Measurements from ENCODE around the gene LAT. TPM values are rescaled to one million over a fixed set of nuclear protein-coding genes. Genes with fewer than 3 reads are reported as not detected.
"Not testable (repeated sequence)": the region's sequence is repeated elsewhere in the genome, so short reads cannot be mapped to it uniquely, and the experiment has no call there.

LAT gene
- total and polyA plus RNA-seq, 2 of the 4 experiments (the other 2 are of a cell fraction) = 0.18 to 7.4 TPM

DNA sequence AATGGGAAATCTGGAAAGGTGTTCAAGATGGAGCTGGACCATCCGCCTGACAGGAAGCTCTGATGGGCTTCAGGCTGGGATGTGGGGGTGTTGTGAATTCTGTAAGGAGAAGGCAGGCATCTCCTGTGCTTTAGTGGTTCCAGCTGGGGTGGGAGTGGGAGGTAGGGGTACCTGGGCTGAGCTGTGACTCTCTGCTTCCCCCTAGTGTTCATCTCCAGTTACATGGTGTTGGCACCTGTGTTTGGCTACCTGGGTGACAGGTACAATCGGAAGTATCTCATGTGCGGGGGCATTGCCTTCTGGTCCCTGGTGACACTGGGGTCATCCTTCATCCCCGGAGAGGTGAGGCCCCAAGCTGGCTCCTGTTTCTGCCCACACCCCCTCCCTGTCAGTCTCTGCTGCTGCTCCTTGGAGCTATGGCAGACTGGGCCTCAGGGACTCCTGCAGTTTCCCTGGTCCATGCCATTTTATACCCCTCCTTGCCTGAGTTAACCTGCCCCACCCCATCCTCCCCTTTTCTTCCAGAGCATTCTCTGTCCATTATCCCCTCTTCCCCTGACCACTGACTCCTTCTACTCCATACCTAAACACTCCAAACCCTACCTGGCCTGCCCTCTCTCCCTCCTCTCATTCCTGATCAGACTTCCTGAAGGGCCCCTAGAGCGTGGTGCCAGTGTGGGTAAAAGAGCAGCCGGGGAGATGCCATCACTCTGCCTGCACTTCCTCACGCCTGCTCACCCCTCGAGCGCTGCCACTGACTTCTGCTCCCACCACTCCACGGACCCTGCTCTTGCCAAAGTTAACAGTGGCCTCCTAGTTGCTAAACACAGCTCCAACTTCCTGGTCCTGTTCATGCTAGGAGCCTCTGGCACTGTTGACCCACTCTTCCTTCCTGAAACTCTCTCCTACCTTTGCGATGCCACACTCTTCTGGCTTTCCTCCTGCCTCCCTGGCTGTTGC, 6.9 kb upstream of the LAT start:
- no peak overlapping the region for H2BK5ac ChIP-seq (ENCODE audit: low read depth, low read length, poor library complexity, severe bottlenecking)
- H3K9me3 ChIP-seq (ENCODE audit: control insufficient read depth, insufficient read depth, low read length) = no peaks in the 10 kb centered on the region; the same call in 1 of the 2 replicates
- H4K8ac ChIP-seq (ENCODE audit: low read depth in 2 of 2, low read length in 2 of 2) = no peak overlapping the region
- no peak for DNase-seq
- H3K18ac ChIP-seq (ENCODE audit: low read depth, low read length) = no peak overlapping the region
- peaks cover 17 to 52% of the 10 kb centered on the region in 2 experiments for H3K79me1 ChIP-seq (ENCODE audit: low read depth in 1 of 2, low read length in 2 of 2)
- H4K91ac ChIP-seq (ENCODE audit: insufficient read depth, low read depth, low read length) = no peak overlapping the region
- H3K27ac ChIP-seq (ENCODE audit: insufficient read depth, low read length) = no peak overlapping the region
- peaks cover 35% of the 10 kb centered on the region for H3K36me3 ChIP-seq (ENCODE audit: control insufficient read depth, insufficient read depth, low read length)
- no peak overlapping the region for H3K23ac ChIP-seq (ENCODE audit: low read depth, low read length)
- POLR2A ChIA-PET (ENCODE audit: unreplicated experiment) = interaction anchor here (0.5 kb wide), 1 partner anchor 38 kb away, joined by 4 read pairs; no protein-coding TSS in a partner anchor
- peak overlapping the region; percentile 49 for H2AK9ac ChIP-seq (replicated peaks; ENCODE audit: low read depth, low read length, poor library complexity)
- no peak overlapping the region for H2BK20ac ChIP-seq (ENCODE audit: low read depth, low read length)
- no peaks in the 10 kb centered on the region for H3K4me1 ChIP-seq (ENCODE audit: control insufficient read depth, insufficient read depth, low read length)
- H4K5ac ChIP-seq (ENCODE audit: low read depth, low read length) = no peak overlapping the region
- no peak overlapping the region for H2AFZ ChIP-seq (replicated peaks; ENCODE audit: low read length, poor library complexity)
- no peak overlapping the region for H3K14ac ChIP-seq (replicated peaks; ENCODE audit: low read depth, low read length)
- CTCF ChIA-PET = no interaction called here
- H2BK15ac ChIP-seq (ENCODE audit: low read depth, low read length) = no peak overlapping the region
- no peak overlapping the region for H3K4me2 ChIP-seq (ENCODE audit: low read depth, low read length)
- H2BK120ac ChIP-seq (ENCODE audit: low read depth, low read length) = no peak overlapping the region
- no peak overlapping the region for H3K9ac ChIP-seq (ENCODE audit: low read depth, low read length)
- no peak overlapping the region for H3K4ac ChIP-seq (ENCODE audit: low read depth, low read length)
- in situ Hi-C loops (cut with MboI; ENCODE audit: low sequenced_read_pairs) = no loop called here
- no peak overlapping the region for H2AK5ac ChIP-seq (ENCODE audit: low read depth, low read length)
- 0 out of 2 replicates have a peak, but pooled peaks cover 3% of the 10 kb centered on the region for H4K20me1 ChIP-seq (ENCODE audit: insufficient read depth, low read length)
- H3K4me3 ChIP-seq (ENCODE audit: insufficient read depth, low read depth, low read length) = no peak overlapping the region
- BruUV-seq (replicated peaks) = no TSS peak
- H3K27me3 ChIP-seq (ENCODE audit: control insufficient read depth, insufficient read depth, low read length) = no peaks in the 10 kb centered on the region
- H3K9me1 ChIP-seq (ENCODE audit: insufficient read depth, low read length) = peaks cover 7% of the 10 kb centered on the region
- ATAC-seq (ENCODE audit: low read depth) = no peak
- H3K56ac ChIP-seq (ENCODE audit: extremely low read depth, insufficient read depth, low read length) = no peak overlapping the region
- TF ChIP-seq FOS (IDR thresholded peaks at IDR 0.05; ENCODE audit: low read depth, low read length) = no peak
- TF ChIP-seq RFX5 (IDR thresholded peaks at IDR 0.05; ENCODE audit: low read depth, low read length) = no peak
- TF ChIP-seq MAZ (IDR thresholded peaks at IDR 0.05; ENCODE audit: borderline replicate concordance, low read depth, low read length) = no peak
- TF ChIP-seq, protein P1, sequence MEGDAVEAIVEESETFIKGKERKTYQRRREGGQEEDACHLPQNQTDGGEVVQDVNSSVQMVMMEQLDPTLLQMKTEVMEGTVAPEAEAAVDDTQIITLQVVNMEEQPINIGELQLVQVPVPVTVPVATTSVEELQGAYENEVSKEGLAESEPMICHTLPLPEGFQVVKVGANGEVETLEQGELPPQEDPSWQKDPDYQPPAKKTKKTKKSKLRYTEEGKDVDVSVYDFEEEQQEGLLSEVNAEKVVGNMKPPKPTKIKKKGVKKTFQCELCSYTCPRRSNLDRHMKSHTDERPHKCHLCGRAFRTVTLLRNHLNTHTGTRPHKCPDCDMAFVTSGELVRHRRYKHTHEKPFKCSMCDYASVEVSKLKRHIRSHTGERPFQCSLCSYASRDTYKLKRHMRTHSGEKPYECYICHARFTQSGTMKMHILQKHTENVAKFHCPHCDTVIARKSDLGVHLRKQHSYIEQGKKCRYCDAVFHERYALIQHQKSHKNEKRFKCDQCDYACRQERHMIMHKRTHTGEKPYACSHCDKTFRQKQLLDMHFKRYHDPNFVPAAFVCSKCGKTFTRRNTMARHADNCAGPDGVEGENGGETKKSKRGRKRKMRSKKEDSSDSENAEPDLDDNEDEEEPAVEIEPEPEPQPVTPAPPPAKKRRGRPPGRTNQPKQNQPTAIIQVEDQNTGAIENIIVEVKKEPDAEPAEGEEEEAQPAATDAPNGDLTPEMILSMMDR (conservative IDR thresholded peaks at IDR 0.05; ENCODE audit: low read depth, low read length) = no peak
- no peak for TF ChIP-seq POLR2A (IDR thresholded peaks at IDR 0.05; ENCODE audit: low read depth, low read length)
- WGBS, 2 experiments (ENCODE audit: extremely low coverage in 2 of 2, insufficient read length in 1 of 2) = 93% methylated on average over 8 of the region's 11 CpGs; no CpG with 5 or more reads in 1 of the 2 experiments
- intact Hi-C loops (cut with micrococcal nuclease) = loop anchor here (10.0 kb wide), 1 partner anchor 747 kb away; no protein-coding TSS in a partner anchor
- dilution Hi-C loops (cut with HindIII; ENCODE audit: low sequenced_read_pairs, unreplicated experiment) = no loop called here

DNA sequence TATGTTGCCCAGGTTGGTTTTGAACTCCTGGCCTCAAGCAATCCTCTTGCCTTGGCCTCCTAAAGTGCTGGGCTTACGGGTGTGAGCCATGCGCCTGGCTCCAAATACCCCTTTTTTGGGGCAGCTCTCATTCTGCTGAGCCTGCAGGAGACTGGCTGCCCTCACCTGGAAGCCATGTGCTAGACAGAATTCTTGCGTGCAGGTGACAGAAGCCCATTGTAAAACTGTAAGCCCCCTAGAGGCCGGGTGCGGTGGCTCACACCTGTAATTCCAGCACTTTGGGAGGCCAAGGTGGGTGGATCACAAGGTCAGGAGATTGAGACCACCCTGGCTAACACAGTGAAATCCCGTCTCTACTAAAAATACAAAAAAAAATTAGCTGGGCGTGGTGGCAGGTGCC, 4.5 kb upstream of the LAT start:
- H2BK15ac ChIP-seq (ENCODE audit: low read depth, low read length); POLR2A ChIA-PET (ENCODE audit: unreplicated experiment); H4K5ac ChIP-seq (ENCODE audit: low read depth, low read length); H3K18ac ChIP-seq (ENCODE audit: low read depth, low read length); H2AK5ac ChIP-seq (ENCODE audit: low read depth, low read length); H2BK5ac ChIP-seq (ENCODE audit: low read depth, low read length, poor library complexity, severe bottlenecking); H2BK120ac ChIP-seq (ENCODE audit: low read depth, low read length); H3K27ac ChIP-seq (ENCODE audit: insufficient read depth, low read length); H3K27me3 ChIP-seq (ENCODE audit: control insufficient read depth, insufficient read depth, low read length); H3K9ac ChIP-seq (ENCODE audit: low read depth, low read length); DNase-seq; H3K14ac ChIP-seq (replicated peaks; ENCODE audit: low read depth, low read length); H3K4me3 ChIP-seq (ENCODE audit: insufficient read depth, low read depth, low read length); BruUV-seq (replicated peaks); H3K9me3 ChIP-seq (ENCODE audit: control insufficient read depth, insufficient read depth, low read length); H2AK9ac ChIP-seq (replicated peaks; ENCODE audit: low read depth, low read length, poor library complexity); H2BK20ac ChIP-seq (ENCODE audit: low read depth, low read length); H4K8ac ChIP-seq (ENCODE audit: low read depth in 2 of 2, low read length in 2 of 2); H4K20me1 ChIP-seq (ENCODE audit: insufficient read depth, low read length); intact Hi-C loops (cut with micrococcal nuclease); H4K91ac ChIP-seq (ENCODE audit: insufficient read depth, low read depth, low read length); H3K56ac ChIP-seq (ENCODE audit: extremely low read depth, insufficient read depth, low read length); H3K4ac ChIP-seq (ENCODE audit: low read depth, low read length); H3K4me1 ChIP-seq (ENCODE audit: control insufficient read depth, insufficient read depth, low read length); ATAC-seq (ENCODE audit: low read depth); H2AFZ ChIP-seq (replicated peaks; ENCODE audit: low read length, poor library complexity); H3K9me1 ChIP-seq (ENCODE audit: insufficient read depth, low read length); in situ Hi-C loops (cut with MboI; ENCODE audit: low sequenced_read_pairs); dilution Hi-C loops (cut with HindIII; ENCODE audit: low sequenced_read_pairs, unreplicated experiment); H3K23ac ChIP-seq (ENCODE audit: low read depth, low read length); H3K4me2 ChIP-seq (ENCODE audit: low read depth, low read length): not testable (repeated sequence)
- WGBS, 2 experiments (ENCODE audit: extremely low coverage in 2 of 2, insufficient read length in 1 of 2) = 100% methylated on average over 2 of the region's 7 CpGs; no CpG with 5 or more reads in 1 of the 2 experiments
- CTCF ChIA-PET = interaction anchor here (0.7 kb wide), 1 partner anchor 615 kb away, joined by 6 read pairs; no protein-coding TSS in a partner anchor
- Histone ChIP-seq H3K79me1 (ENCODE audit: low read depth in 1 of 2, low read length in 2 of 2) (peaks cover 14 to 46% of the 10 kb centered on the region in 2 experiments), H3K36me3 (ENCODE audit: control insufficient read depth, insufficient read depth, low read length) (peaks cover 53% of the 10 kb centered on the region)
